ENCODE data around the gene ASTN2. TPM values are rescaled to one million over a fixed set of nuclear protein-coding genes. Genes with fewer than 3 reads are reported as not detected.

ASTN2 gene
- total and polyA plus RNA-seq, 2 experiments from 2014 or later, result 7.0 to 24.6 TPM

- no peak for TF ChIP-seq ZNF462 (CRISPR knock-in tag; IDR thresholded peaks at IDR 0.05)
Observed at GRCh38 chr9:116683535-116683934, 731.3 kb downstream of the ASTN2 start (continued).

GRCh38 chr9:116674210-116674980 is 740.5 kb downstream of the ASTN2 start:
- no peak overlapping the region for H2AFZ ChIP-seq
- no peak for ATAC-seq
- no peak overlapping the region for H3K4me3 Mint-ChIP-seq
- H3K79me2 ChIP-seq (replicated peaks; ENCODE audit: insufficient read depth), result no peaks in the 10 kb centered on the region
- H3K9me2 ChIP-seq (ENCODE audit: insufficient read depth), result no peaks in the 10 kb centered on the region
- no peak overlapping the region for H3K27ac ChIP-seq (ENCODE audit: low read depth)
- no peaks in the 10 kb centered on the region for H3K27me3 ChIP-seq (ENCODE audit: insufficient read depth)
- peaks cover 50% of the 10 kb centered on the region for H3K36me3 Mint-ChIP-seq (ENCODE audit: low read depth)
- no peak overlapping the region for H3K4me2 ChIP-seq
- TF ChIP-seq NANOG (IDR thresholded peaks at IDR 0.05; ENCODE audit: borderline replicate concordance) (peak; percentile 75), JUNB (IDR thresholded peaks at IDR 0.05; ENCODE audit: unreplicated experiment) (no peak)
- no peak overlapping the region for H3K4me3 ChIP-seq
- no peaks in the 10 kb centered on the region for H3F3A ChIP-seq (replicated peaks; ENCODE audit: low read depth)
- H3K4me1 Mint-ChIP-seq, result no peaks in the 10 kb centered on the region
- H4K20me1 ChIP-seq (replicated peaks; ENCODE audit: insufficient read depth), result no peaks in the 10 kb centered on the region
- no peak overlapping the region for H3K27ac Mint-ChIP-seq
- H3K9me3 Mint-ChIP-seq, result peaks cover 50% of the 10 kb centered on the region
- peaks cover 4% of the 10 kb centered on the region; the same call in 1 of the 2 replicates for H3K36me3 ChIP-seq (ENCODE audit: insufficient read depth)
- peaks cover 2% of the 10 kb centered on the region for H3K27me3 Mint-ChIP-seq (ENCODE audit: insufficient read depth, low read depth, poor library complexity)
- DNase-seq (ENCODE audit: low spot score), result peak; percentile 21
- no peaks in the 10 kb centered on the region for H3K4me1 ChIP-seq (ENCODE audit: insufficient read depth)

- peaks cover 54% of the 10 kb centered on the region for H3K36me3 Mint-ChIP-seq (ENCODE audit: low read depth)
- H3K9me3 Mint-ChIP-seq, result peaks cover 50% of the 10 kb centered on the region
- no peak for TF ChIP-seq REST (IDR thresholded peaks at IDR 0.05; ENCODE audit: unreplicated experiment)
- no peak for TF ChIP-seq STAT1 (IDR thresholded peaks at IDR 0.05; ENCODE audit: unreplicated experiment)
Observed at GRCh38 chr9:116673375-116673774, 741.5 kb downstream of the ASTN2 start.

More at GRCh38 chr9:116673375-116673774, 741.5 kb downstream of the ASTN2 start:
- Histone ChIP-seq H4K20me1 (replicated peaks; ENCODE audit: insufficient read depth) (no peaks in the 10 kb centered on the region), H3K36me3 (ENCODE audit: insufficient read depth) (peaks cover 4% of the 10 kb centered on the region; the same call in 1 of the 2 replicates), H3K4me2 (no peak overlapping the region), H3K4me3 (no peak overlapping the region), H3K9me2 (ENCODE audit: insufficient read depth) (no peaks in the 10 kb centered on the region; the same call in 1 of the 2 replicates), H3K27me3 (ENCODE audit: insufficient read depth) (no peaks in the 10 kb centered on the region), H3F3A (replicated peaks; ENCODE audit: low read depth) (no peaks in the 10 kb centered on the region), H3K4me1 (ENCODE audit: insufficient read depth) (no peaks in the 10 kb centered on the region), H3K27ac (ENCODE audit: low read depth) (no peak overlapping the region), H3K79me2 (replicated peaks; ENCODE audit: insufficient read depth) (no peaks in the 10 kb centered on the region), H2AFZ (no peak overlapping the region)
- DNase-seq (ENCODE audit: low spot score), result no peak
- Mint-ChIP-seq H3K27ac (no peak overlapping the region), H3K27me3 (ENCODE audit: insufficient read depth, low read depth, poor library complexity) (peaks cover 2% of the 10 kb centered on the region), H3K4me3 (no peak overlapping the region), H3K4me1 (no peaks in the 10 kb centered on the region)
- no peak for ATAC-seq

Measured in GM23338 (cell line).